IMR-90 (cell line): Measurements from ENCODE around the gene STOM. TPM values are rescaled to one million over a fixed set of nuclear protein-coding genes. Genes with fewer than 3 reads are reported as not detected.

Source experiments
- ATAC-seq: fragments of 200-7000 bp; cut with Tn5 transposase; 2 replicates; pipeline ENCODE4 v1.9.1; 2020; ENCODE audit warnings: low read depth, mild to moderate bottlenecking, moderate library complexity
- BruUV-seq: library from RNA; stranded (reverse); fragments of 400-500 nt; replicated peaks from 2 replicates; lab custom pipeline; 2021; lab: Mats Ljungman, UMichigan
- CTCF ChIA-PET: fragments of 300-600 bp; formaldehyde crosslinking; extraction: SDS; loops from one replicate; lab custom pipeline; 2021; ENCODE audit warnings: antibody characterized with exemption; lab: Yijun Ruan, JAX
- POLR2A ChIA-PET: fragments of 300-600 bp; sonication (Branson Sonifier 250); formaldehyde crosslinking; loops from one replicate; lab custom pipeline; 2022; ENCODE audit warnings: antibody characterized with exemption; ENCODE audit not compliant: unreplicated experiment; lab: Charles Lee
- DNase-seq: peaks from one replicate; pipeline ENCODE4 v3.0.0; 2013
- H2AFZ ChIP-seq: replicated peaks from 2 replicates; pipeline ENCODE3; 2013; ENCODE audit warnings: low read length, mild to moderate bottlenecking; ENCODE audit not compliant: poor library complexity
- H2AK5ac ChIP-seq: 2 replicates; pipeline ENCODE4 v1.6.1; 2013; ENCODE audit warnings: low read depth, low read length, inconsistent platforms
- H2AK9ac ChIP-seq: replicated peaks from 2 replicates; pipeline ENCODE3; 2013; ENCODE audit warnings: mild to moderate bottlenecking, low read depth, low read length, moderate library complexity; ENCODE audit not compliant: poor library complexity
- H2BK120ac ChIP-seq: 2 replicates; pipeline ENCODE4 v1.6.1; 2013; ENCODE audit warnings: low read depth, low read length, inconsistent platforms
- H2BK15ac ChIP-seq: 3 replicates; pipeline ENCODE4 v1.6.1; 2013; ENCODE audit warnings: low read depth, low read length, inconsistent platforms
- H2BK20ac ChIP-seq: 2 replicates; pipeline ENCODE4 v1.6.1; 2013; ENCODE audit warnings: low read depth, mild to moderate bottlenecking, inconsistent platforms, low read length, moderate library complexity
- H2BK5ac ChIP-seq: 2 replicates; pipeline ENCODE4 v1.6.1; 2013; ENCODE audit warnings: mild to moderate bottlenecking, low read depth, low read length, inconsistent platforms; ENCODE audit not compliant: poor library complexity, severe bottlenecking
- H3K14ac ChIP-seq: replicated peaks from 2 replicates; pipeline ENCODE4 v1.6.1; 2013; ENCODE audit warnings: low read depth, low read length, inconsistent platforms
- H3K18ac ChIP-seq: 2 replicates; pipeline ENCODE4 v1.6.1; 2013; ENCODE audit warnings: low read depth, low read length, control low read depth
- H3K23ac ChIP-seq: 2 replicates; pipeline ENCODE4 v1.6.1; 2013; ENCODE audit warnings: low read depth, low read length, inconsistent platforms
- H3K27ac ChIP-seq: 2 replicates; pipeline ENCODE4 v1.5.1; 2013; ENCODE audit warnings: mild to moderate bottlenecking, control low read depth, low read length; ENCODE audit not compliant: insufficient read depth
- H3K27me3 ChIP-seq: 2 replicates; pipeline ENCODE4 v1.6.1; 2013; ENCODE audit warnings: low read length; ENCODE audit not compliant: control insufficient read depth, insufficient read depth
- H3K36me3 ChIP-seq: 2 replicates; pipeline ENCODE4 v1.6.1; 2013; ENCODE audit warnings: low read length, mixed read lengths; ENCODE audit not compliant: control insufficient read depth, insufficient read depth
- H3K4ac ChIP-seq: 2 replicates; pipeline ENCODE4 v1.6.1; 2013; ENCODE audit warnings: low read depth, low read length, inconsistent platforms
- H3K4me1 ChIP-seq: 2 replicates; pipeline ENCODE4 v1.6.1; 2013; ENCODE audit warnings: low read length, mixed read lengths; ENCODE audit not compliant: control insufficient read depth, insufficient read depth
- H3K4me2 ChIP-seq: 2 replicates; pipeline ENCODE4 v1.6.1; 2013; ENCODE audit warnings: low read depth, mild to moderate bottlenecking, control low read depth, low read length, moderate library complexity
- H3K4me3 ChIP-seq: 2 replicates; pipeline ENCODE4 v1.5.1; 2013; ENCODE audit warnings: low read depth, mild to moderate bottlenecking, control low read depth, low read length, moderate library complexity; ENCODE audit not compliant: insufficient read depth
- H3K56ac ChIP-seq: 2 replicates; pipeline ENCODE4 v1.6.1; 2013; ENCODE audit warnings: low read length, inconsistent platforms; ENCODE audit not compliant: insufficient read depth; ENCODE audit errors: extremely low read depth
- H3K79me1 ChIP-seq, 2 experiments: 2 replicates each; pipeline ENCODE4 v1.6.1; 2013; ENCODE audit warnings: low read length in 2 of 2, inconsistent platforms in 1 of 2, low read depth in 1 of 2
- H3K9ac ChIP-seq: 2 replicates; pipeline ENCODE4 v1.6.1; 2013; ENCODE audit warnings: low read depth, low read length, control low read depth
- H3K9me1 ChIP-seq: 2 replicates; pipeline ENCODE4 v1.6.1; 2013; ENCODE audit warnings: low read length, inconsistent platforms; ENCODE audit not compliant: insufficient read depth
- H3K9me3 ChIP-seq: 2 replicates; pipeline ENCODE4 v1.6.1; 2013; ENCODE audit warnings: low read length; ENCODE audit not compliant: control insufficient read depth, insufficient read depth
- H4K20me1 ChIP-seq: 2 replicates; pipeline ENCODE4 v1.6.1; 2013; ENCODE audit warnings: low read length, inconsistent platforms; ENCODE audit not compliant: insufficient read depth
- H4K5ac ChIP-seq: 2 replicates; pipeline ENCODE4 v1.6.1; 2013; ENCODE audit warnings: mild to moderate bottlenecking, low read depth, low read length, control low read depth
- H4K8ac ChIP-seq, 2 experiments: 2 replicates each; pipeline ENCODE4 v1.6.1; 2013; ENCODE audit warnings: low read depth in 2 of 2, low read length in 2 of 2, control low read depth in 1 of 2, inconsistent platforms in 1 of 2
- H4K91ac ChIP-seq: 2 replicates; pipeline ENCODE4 v1.6.1; 2013; ENCODE audit warnings: low read depth, low read length, inconsistent platforms; ENCODE audit not compliant: insufficient read depth
- MXI1 ChIP-seq: IDR thresholded peaks from 2 replicates; pipeline ENCODE4 v1.6.1; 2012; ENCODE audit warnings: low read depth, mild to moderate bottlenecking, low read length, moderate library complexity, borderline replicate concordance
- NFE2L2 ChIP-seq: fragments of 150-350 bp; IDR thresholded peaks from 2 replicates; pipeline ENCODE4 v1.6.1; 2016; ENCODE audit warnings: low read depth, mild to moderate bottlenecking, low read length
- SMC3 ChIP-seq: fragments of 150-350 bp; IDR thresholded peaks from 2 replicates; pipeline ENCODE4 v1.6.1; 2016; ENCODE audit warnings: low read depth, mild to moderate bottlenecking, antibody characterized with exemption, low read length, moderate library complexity
- WGBS, 2 experiments: methylation state at CpG; one replicate each; pipeline versions ENCODE4 v1.1.5 to v1.1.7; 2013; ENCODE audit warnings: missing lambda C conversion rate in 2 of 2; ENCODE audit not compliant: insufficient read length in 1 of 2; ENCODE audit errors: extremely low coverage in 2 of 2; 5-methylcytosine and 5-hydroxymethylcytosine counted together
- dilution Hi-C: fragments of 300-500 bp; cut with HindIII; formaldehyde crosslinking; loops from one replicate; pipeline ENCODE4 v1.14.3; 2018; ENCODE audit warnings: low sequenced_read_pairs; ENCODE audit not compliant: unreplicated experiment
- in situ Hi-C: fragments of 300-500 bp; cut with MboI; formaldehyde crosslinking; loops from 3 replicates; pipeline ENCODE4 v1.14.3; 2019; ENCODE audit warnings: low sequenced_read_pairs, inconsistent platforms, mixed read lengths
- intact Hi-C: fragments of 100-400 bp; cut with micrococcal nuclease; formaldehyde crosslinking; loops from 2 replicates; pipeline ENCODE4 v1.10.0; 2022
- polyA plus RNA-seq, 3 experiments: library from polyadenylated mRNA; depleted of rRNA; stranded (reverse); fragments of >200 nt; gene quantifications; 2 replicates each; pipeline ENCODE4 v1.2.3, GENCODE V29; 2012; ENCODE audit warnings: low replicate concordance in 1 of 3
- total RNA-seq: library from RNA; depleted of rRNA; stranded (reverse); fragments of >200 nt; gene quantifications from 2 replicates; pipeline ENCODE4 v1.2.3, GENCODE V29; 2012

Gene STOM
- total and polyA plus RNA-seq, 2 of the 4 experiments (the other 2 are of a cell fraction), result 78.4 to 84.8 TPM

GRCh38 chr9:121350993-121351561 is 19.0 kb downstream of the STOM start:
- Histone ChIP-seq H3K4me2 (peak overlapping the region; percentile 76), H2BK120ac (peak overlapping the region; percentile 73), H3K14ac (peak overlapping the region; percentile 11; the same call in 1 of the 2 replicates), H4K20me1 (peaks cover 9% of the 10 kb centered on the region; the same call in 1 of the 2 replicates), H3K23ac (peak overlapping the region; percentile 87), H2BK5ac (peak overlapping the region; percentile 91), H3K56ac (peak overlapping the region; percentile 40; the same call in 1 of the 2 replicates), H2AK9ac (no peak overlapping the region), H3K27me3 (no peaks in the 10 kb centered on the region), H4K5ac (peak overlapping the region; percentile 35; the same call in 1 of the 2 replicates), H3K4me3 (no peak overlapping the region), H3K9me3 (no peaks in the 10 kb centered on the region), H4K8ac (peak overlapping the region in 1 of 2 experiments; percentile 71; a peak in 3 of 4 replicates), H3K9me1 (peaks cover 24% of the 10 kb centered on the region), H3K79me1 (peaks cover 39 to 56% of the 10 kb centered on the region in 2 experiments), H3K4me1 (peaks cover 28% of the 10 kb centered on the region), H2BK15ac (peak overlapping the region; percentile 27; the same call in 2 of the 3 replicates), H3K9ac (no peak overlapping the region), H2AFZ (no peak overlapping the region), H3K27ac (peak overlapping the region; percentile 73), H3K4ac (peak overlapping the region; percentile 83), H3K18ac (peak overlapping the region; percentile 63), H2BK20ac (peak overlapping the region; percentile 78), H4K91ac (peak overlapping the region; percentile 51; the same call in 1 of the 2 replicates), H2AK5ac (peak overlapping the region; percentile 38; the same call in 1 of the 2 replicates), H3K36me3 (peaks cover 43% of the 10 kb centered on the region)
- intact Hi-C loops, result loop anchor here (2.0 kb wide), 1 partner anchor 48 kb away; no protein-coding TSS in a partner anchor
- DNase-seq (peak; percentile 92), ATAC-seq (peak; percentile 69)
- ChIA-PET CTCF (interaction anchor here (0.9 to 1.3 kb wide), 5 partner anchors 9 to 31 kb away, joined by 3 to 5 read pairs (median 3); no protein-coding TSS in a partner anchor), POLR2A (interaction anchor here (1.0 kb wide), 1 partner anchor 11 kb away, joined by 4 read pairs; no protein-coding TSS in a partner anchor)
- dilution Hi-C loops, result no loop called here
- BruUV-seq, result no TSS peak
- TF ChIP-seq NFE2L2, result no peak
- TF ChIP-seq SMC3, result no peak
- peak; percentile 94 for TF ChIP-seq MXI1
- no CpG with 5 or more reads among the region's 2 CpGs for WGBS, 2 experiments
- in situ Hi-C loops, result no loop called here
